ENCODE results near the gene WDR33.

Gene WDR33

GRCh38 chr2:127698553-127699355 is 112.2 kb downstream of the WDR33 start:
- CTCF ChIA-PET = no interaction called here
- no peak for DNase-seq (ENCODE audit: low spot score)
- POLR2A ChIA-PET (ENCODE audit: low non-redundant PET) = no interaction called here
- TF ChIP-seq CTCF (conservative IDR thresholded peaks at IDR 0.05; ENCODE audit: low read depth) = no peak
- no peak overlapping the region for H3K27ac ChIP-seq

DNA sequence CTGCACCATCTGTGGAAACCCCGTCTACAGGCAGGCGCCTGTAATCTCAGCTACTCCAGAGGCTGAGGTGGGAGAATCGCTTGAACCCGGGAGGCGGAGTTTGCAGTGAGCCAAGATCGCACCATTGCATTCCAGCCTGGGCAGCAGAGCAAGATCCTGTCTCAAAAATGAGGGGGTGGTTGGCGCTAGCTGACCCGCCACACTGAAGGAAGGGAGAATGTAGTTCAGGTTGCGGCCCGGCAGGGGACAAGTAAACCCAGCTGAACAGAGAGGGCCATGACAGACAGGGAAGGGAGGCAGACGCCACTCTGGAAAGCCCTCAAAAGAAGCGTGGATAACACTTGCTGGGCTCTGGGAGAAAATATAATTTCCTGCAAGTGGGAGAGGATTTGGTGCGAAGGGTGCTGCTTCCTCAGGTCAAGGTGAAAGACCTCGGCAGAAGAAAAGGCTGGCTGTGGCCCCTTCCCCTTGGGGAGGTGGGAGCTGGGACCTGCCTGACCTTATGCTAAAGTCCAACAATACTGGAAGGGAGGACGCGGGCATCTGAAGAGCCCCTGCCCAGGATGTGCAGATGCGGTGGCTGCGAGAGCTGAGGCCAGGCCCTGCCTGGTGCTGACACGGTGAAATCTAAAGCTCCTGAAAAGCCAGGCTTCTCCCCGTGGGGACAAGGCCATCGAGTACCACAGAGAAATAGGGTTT is 113.3 kb downstream of the WDR33 start:
- no peak for DNase-seq (ENCODE audit: low spot score)
- no peak for TF ChIP-seq CTCF (conservative IDR thresholded peaks at IDR 0.05; ENCODE audit: low read depth)
- H3K27ac ChIP-seq = no peak overlapping the region
- ChIA-PET CTCF (no interaction called here), POLR2A (ENCODE audit: low non-redundant PET) (no interaction called here)

GRCh38 chr2:127695491-127696472 is 115.2 kb downstream of the WDR33 start:
- no peak overlapping the region for H3K27ac ChIP-seq
- DNase-seq (ENCODE audit: low spot score) = no peak
- POLR2A ChIA-PET (ENCODE audit: low non-redundant PET) = interaction anchor here (0.7 kb wide), 1 partner anchor 69 kb away, joined by 14 read pairs; no protein-coding TSS in a partner anchor
- TF ChIP-seq CTCF (conservative IDR thresholded peaks at IDR 0.05; ENCODE audit: low read depth) = no peak
- CTCF ChIA-PET = interaction anchor here (0.6 to 0.7 kb wide), 3 partner anchors 8 to 302 kb away, joined by 3 read pairs; no protein-coding TSS in a partner anchor

DNA sequence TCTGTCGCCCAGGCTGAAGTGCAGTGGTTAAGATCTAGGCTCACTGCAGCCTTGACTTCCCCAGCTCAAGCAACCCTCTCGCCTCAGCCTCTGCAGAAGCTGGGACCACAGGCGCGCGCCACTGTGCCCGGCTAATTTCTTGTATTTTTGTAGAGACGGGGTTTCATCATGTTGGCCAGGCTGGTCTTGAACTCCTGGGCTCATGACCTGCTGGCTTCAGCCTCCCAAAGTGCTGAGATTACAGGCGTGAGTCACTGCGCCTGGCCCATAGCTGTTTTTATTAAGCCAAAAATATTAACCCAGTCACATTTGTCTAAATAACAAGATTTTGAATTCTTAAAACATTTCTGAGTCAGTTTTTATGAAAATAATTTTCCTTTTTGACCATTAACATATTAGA is 116.0 kb downstream of the WDR33 start:
- POLR2A ChIA-PET (ENCODE audit: low non-redundant PET) = interaction anchor here (0.7 kb wide), 1 partner anchor 70 kb away, joined by 14 read pairs; no protein-coding TSS in a partner anchor
- CTCF ChIA-PET = interaction anchor here (0.7 kb wide), 1 partner anchor 9 kb away, joined by 3 read pairs; no protein-coding TSS in a partner anchor
- no peak overlapping the region for H3K27ac ChIP-seq
- no peak for TF ChIP-seq CTCF (conservative IDR thresholded peaks at IDR 0.05; ENCODE audit: low read depth)
- DNase-seq (ENCODE audit: low spot score) = no peak

GRCh38 chr2:127690696-127691095 is 120.3 kb downstream of the WDR33 start:
- no peak overlapping the region for H3K27ac ChIP-seq
- no peak for TF ChIP-seq CTCF (conservative IDR thresholded peaks at IDR 0.05; ENCODE audit: low read depth)
- ChIA-PET POLR2A (ENCODE audit: low non-redundant PET) (no interaction called here), CTCF (interaction anchor here (0.6 kb wide), 2 partner anchors 61 to 493 kb away, joined by 3 to 4 read pairs; no protein-coding TSS in a partner anchor)
- no peak for DNase-seq (ENCODE audit: low spot score)

DNA sequence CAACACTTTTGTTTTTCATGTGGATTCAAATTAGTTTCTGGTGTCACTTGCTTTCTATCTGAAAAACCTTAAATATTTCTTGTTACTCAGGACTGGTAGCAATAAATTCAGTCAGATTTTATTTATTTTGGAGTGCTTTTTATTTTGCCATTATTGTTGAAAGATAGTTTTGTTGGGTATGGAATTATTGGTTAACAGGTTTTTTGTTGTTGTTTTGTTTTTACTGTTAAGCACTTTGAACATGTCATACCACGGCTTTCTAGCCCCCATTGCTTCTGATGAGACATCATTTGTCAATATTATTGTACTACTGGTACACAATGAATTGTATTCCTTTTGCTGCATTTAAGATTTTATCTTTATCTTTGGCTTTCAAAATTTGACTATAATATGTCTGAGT is 122.6 kb downstream of the WDR33 start:
- ChIA-PET POLR2A (ENCODE audit: low non-redundant PET) (no interaction called here), CTCF (no interaction called here)
- no peak for DNase-seq (ENCODE audit: low spot score)
- H3K27ac ChIP-seq = no peak overlapping the region
- TF ChIP-seq CTCF (conservative IDR thresholded peaks at IDR 0.05; ENCODE audit: low read depth) = no peak

Measured in RWPE1 (cell line).